ENCODE data around the gene PYHIN1. TPM values are rescaled to one million over a fixed set of nuclear protein-coding genes. Genes with fewer than 3 reads are reported as not detected.
A peak's percentile ranks its signal among the peaks of the same experiment; 100 is the strongest.
"Not testable (repeated sequence)": the region's sequence is repeated elsewhere in the genome, so short reads cannot be mapped to it uniquely, and the experiment has no call there.

Gene PYHIN1
- total RNA-seq, 2 experiments from 2014 or later: 12.2 to 13.1 TPM

DNA sequence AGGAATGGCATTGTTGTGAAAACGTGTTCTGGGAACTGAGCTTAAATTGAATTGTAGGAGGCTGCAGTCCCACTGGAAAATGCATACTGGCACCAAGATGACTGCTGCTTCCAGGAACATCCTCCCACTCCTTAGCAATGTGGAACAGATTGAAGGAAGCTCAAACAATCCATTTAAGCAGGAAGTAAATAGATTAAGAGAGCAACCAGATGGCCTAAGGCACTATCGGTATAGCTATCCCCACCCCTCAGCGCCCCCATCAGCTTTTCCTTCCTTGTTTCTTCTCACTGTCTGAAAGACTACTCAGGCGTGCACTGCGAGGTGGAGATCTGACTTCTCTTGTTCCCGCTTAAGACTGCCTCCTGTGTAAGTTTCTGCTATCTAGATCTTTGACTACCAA, 74.3 kb downstream of the PYHIN1 start:
- Mint-ChIP-seq H3K27ac (peak overlapping the region; percentile 71), H3K27me3 (no peaks in the 10 kb centered on the region), H3K36me3 (peaks cover 37% of the 10 kb centered on the region), H3K4me3 (no peak overlapping the region), H3K9me3 (no peaks in the 10 kb centered on the region), H3K4me1 (ENCODE audit: low read depth) (peaks cover 48% of the 10 kb centered on the region)
- CTCF ChIA-PET: interaction anchor here (0.8 kb wide), 1 partner anchor 71 kb away, joined by 4 read pairs; the partner anchor contains the start of gene AIM2
- intact Hi-C loops (cut with micrococcal nuclease): no loop called here
- DNase-seq: no peak
- POLR2A ChIA-PET: interaction anchor here (0.7 to 1.6 kb wide), 2 partner anchors 10 to 71 kb away, joined by 3 to 8 read pairs; partner anchors contain the start of gene AIM2

DNA sequence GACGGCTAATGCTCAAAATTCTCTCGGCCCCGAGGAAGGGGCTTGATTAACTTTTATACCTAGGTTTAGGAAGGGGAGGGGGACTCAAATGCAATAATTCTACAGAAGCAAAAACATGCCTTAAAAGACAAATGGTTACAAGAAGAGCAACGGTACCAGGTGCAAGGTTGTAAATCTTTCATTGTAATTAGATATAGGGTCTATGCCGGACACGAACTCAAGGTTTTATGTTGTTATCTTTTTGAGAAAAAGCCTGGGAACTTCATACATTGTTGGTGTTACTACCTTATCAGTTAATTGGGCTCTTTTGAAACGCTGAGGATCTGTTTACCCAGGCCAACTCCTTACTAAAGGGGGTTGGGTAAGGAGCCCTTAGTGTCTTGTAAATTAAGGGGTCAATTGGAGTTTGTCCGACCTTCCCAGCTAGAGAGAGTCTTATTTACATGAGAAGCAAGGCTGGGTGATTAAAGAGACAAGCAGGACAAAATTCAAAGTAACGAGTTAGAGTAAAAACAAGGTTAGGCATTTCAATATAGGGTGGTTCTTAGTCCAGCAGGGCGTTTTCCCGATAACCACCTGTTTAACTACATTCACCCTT, 75.0 kb downstream of the PYHIN1 start:
- intact Hi-C loops (cut with micrococcal nuclease); H3K4me3 Mint-ChIP-seq; H3K9me3 Mint-ChIP-seq; H3K27me3 Mint-ChIP-seq; DNase-seq: not testable (repeated sequence)
- H3K27ac Mint-ChIP-seq: peak overlapping the region; percentile 71
- ChIA-PET CTCF (interaction anchor here (0.8 kb wide), 1 partner anchor 70 kb away, joined by 4 read pairs; the partner anchor contains the start of gene AIM2), POLR2A (interaction anchor here (1.6 kb wide), 1 partner anchor 71 kb away, joined by 8 read pairs; the partner anchor contains the start of gene AIM2)
- H3K4me1 Mint-ChIP-seq (ENCODE audit: low read depth): peaks cover 46% of the 10 kb centered on the region
- peaks cover 41% of the 10 kb centered on the region for H3K36me3 Mint-ChIP-seq

DNA sequence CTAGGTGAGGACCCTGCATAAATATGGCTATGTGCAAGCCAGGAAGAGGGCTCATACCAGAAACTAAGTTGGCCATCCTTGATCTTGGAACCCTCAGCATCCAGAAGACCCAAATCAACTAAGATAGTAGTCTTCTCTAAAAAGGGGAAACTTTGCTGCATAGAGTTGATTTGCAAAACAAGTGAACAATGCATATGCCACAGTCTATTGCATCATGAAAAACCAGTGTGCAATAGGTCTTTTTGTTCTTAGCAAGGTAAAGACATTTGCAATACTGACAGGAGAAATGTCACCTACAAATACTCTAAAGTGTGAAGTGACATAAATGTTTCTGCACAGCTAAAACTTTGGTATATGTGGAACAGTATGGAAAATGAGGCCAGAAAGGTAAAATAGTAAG, 76.4 kb downstream of the PYHIN1 start:
- H3K4me3 Mint-ChIP-seq: peak overlapping the region; percentile 10
- POLR2A ChIA-PET: interaction anchor here (4.0 to 4.2 kb wide), 2 partner anchors 10 to 69 kb away, joined by 28 to 151 read pairs; partner anchors contain the start of gene AIM2
- CTCF ChIA-PET: interaction anchor here (1.4 to 3.4 kb wide), 4 partner anchors 9 to 81 kb away, joined by 5 to 19 read pairs (median 16); partner anchors contain the start of gene AIM2
- DNase-seq: no peak
- no peaks in the 10 kb centered on the region for H3K27me3 Mint-ChIP-seq
- intact Hi-C loops (cut with micrococcal nuclease): no loop called here
- peak overlapping the region; percentile 100 for H3K27ac Mint-ChIP-seq
- H3K9me3 Mint-ChIP-seq: no peaks in the 10 kb centered on the region
- H3K4me1 Mint-ChIP-seq (ENCODE audit: low read depth): peaks cover 51% of the 10 kb centered on the region
- peaks cover 53% of the 10 kb centered on the region for H3K36me3 Mint-ChIP-seq

DNA sequence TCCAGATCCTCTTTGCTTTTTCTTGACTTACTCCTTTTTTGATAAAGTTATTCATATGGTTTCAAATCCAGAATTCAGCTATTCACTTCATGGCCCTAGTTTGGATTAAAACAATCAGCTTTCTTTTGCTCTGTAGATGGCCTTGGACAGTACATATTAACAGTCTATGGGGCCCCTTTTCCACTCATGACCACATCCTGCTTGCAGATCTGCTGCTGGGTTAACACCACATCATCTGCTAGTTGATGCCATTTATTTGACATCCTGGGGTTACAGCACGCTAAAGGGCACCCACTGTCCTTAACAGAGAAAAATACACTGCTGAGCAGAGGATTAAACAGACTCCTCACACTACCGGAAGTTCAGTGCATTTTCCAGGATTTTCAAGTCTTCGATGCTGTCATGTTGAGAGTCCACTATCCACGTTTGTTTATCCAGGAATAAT, 77.4 kb downstream of the PYHIN1 start:
- ChIA-PET CTCF (interaction anchor here (1.0 to 3.4 kb wide), 6 partner anchors 10 to 214 kb away, joined by 4 to 19 read pairs (median 10); partner anchors contain the start of gene AIM2), POLR2A (interaction anchor here (0.5 to 4.2 kb wide), 14 partner anchors 9 to 132 kb away, joined by 3 to 151 read pairs (median 4); partner anchors contain the start of gene AIM2)
- peaks cover 63% of the 10 kb centered on the region for H3K36me3 Mint-ChIP-seq
- intact Hi-C loops (cut with micrococcal nuclease): loop anchor here (1.0 kb wide), 3 partner anchors 39 to 81 kb away; no protein-coding TSS in a partner anchor
- peaks cover 51% of the 10 kb centered on the region for H3K4me1 Mint-ChIP-seq (ENCODE audit: low read depth)
- H3K4me3 Mint-ChIP-seq: peak overlapping the region; percentile 90
- peak overlapping the region; percentile 100 for H3K27ac Mint-ChIP-seq
- no peaks in the 10 kb centered on the region for H3K27me3 Mint-ChIP-seq
- peak; percentile 85 for DNase-seq
- H3K9me3 Mint-ChIP-seq: no peaks in the 10 kb centered on the region

DNA sequence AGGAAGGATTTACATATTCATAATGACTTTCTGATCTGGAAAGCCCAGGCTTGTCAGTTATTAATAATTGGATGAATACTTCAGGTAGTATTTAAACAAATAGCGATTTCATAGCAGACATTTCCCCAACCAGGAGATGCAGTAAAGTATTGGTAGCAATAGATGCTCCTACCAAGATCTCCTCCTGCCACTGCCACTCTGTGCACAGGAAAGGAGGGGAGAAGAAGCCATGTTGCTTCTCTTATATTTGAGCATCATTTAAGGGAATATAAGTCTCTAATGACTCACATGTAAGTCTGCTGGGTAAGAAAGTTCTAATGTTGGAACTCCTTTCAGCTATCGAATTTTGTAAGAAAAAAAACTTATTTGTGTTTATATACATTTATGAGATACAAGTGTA, 77.9 kb downstream of the PYHIN1 start:
- Mint-ChIP-seq H3K4me1 (ENCODE audit: low read depth) (peaks cover 51% of the 10 kb centered on the region), H3K27me3 (no peaks in the 10 kb centered on the region), H3K36me3 (peaks cover 68% of the 10 kb centered on the region), H3K4me3 (peak overlapping the region; percentile 90), H3K9me3 (no peaks in the 10 kb centered on the region), H3K27ac (peak overlapping the region; percentile 100)
- ChIA-PET POLR2A (interaction anchor here (0.5 to 4.2 kb wide), 14 partner anchors 8 to 1253 kb away, joined by 3 to 151 read pairs (median 4); partner anchors contain the start of gene AIM2), CTCF (interaction anchor here (0.8 to 3.4 kb wide), 7 partner anchors 11 to 805 kb away, joined by 3 to 19 read pairs (median 5); partner anchors contain the start of gene AIM2)
- peak; percentile 33 for DNase-seq
- intact Hi-C loops (cut with micrococcal nuclease): loop anchor here (1.0 kb wide), 3 partner anchors 40 to 80 kb away; no protein-coding TSS in a partner anchor

DNA sequence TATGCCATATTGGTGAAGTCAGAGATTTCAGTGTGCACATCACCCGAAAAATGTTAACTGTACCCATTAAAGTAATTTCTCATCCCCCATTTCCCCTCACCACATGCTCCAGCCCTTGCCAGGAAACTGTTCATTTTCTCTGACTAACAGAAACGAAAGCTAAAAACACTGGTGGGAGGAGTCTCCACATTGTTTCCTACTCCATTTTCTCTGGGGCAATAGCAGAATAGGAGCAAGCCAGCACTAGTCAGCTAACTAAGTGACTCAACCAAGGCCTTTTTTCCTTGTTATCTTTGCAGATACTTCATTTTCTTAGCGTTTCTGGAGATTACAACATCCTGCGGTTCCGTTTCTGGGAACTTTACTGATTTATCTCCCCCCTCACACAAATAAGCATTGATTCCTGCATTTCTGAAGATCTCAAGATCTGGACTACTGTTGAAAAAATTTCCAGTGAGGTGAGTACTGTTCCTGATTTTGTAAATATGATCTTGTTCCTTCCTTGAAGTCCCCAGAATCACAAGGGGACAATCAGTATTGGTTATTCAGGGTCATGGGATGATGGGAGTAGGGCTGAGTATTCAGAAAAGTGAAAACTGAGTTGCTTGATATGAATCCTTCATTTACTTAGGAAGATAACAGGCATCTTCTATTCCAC, 78.5 kb downstream of the PYHIN1 start, which contains the start of gene IFI16:
Gene IFI16 (plus strand): TSS at position 204 of the 658 bp plus-strand sequence. CDS start 4,774 bp downstream, outside the sequence.
- Mint-ChIP-seq H3K27ac (peak within 1 kb of the TSS; percentile 100), H3K9me3 (no peaks in the 10 kb centered on the region), H3K4me1 (ENCODE audit: low read depth) (peaks cover 51% of the 10 kb centered on the region), H3K4me3 (peak within 1 kb of the TSS; percentile 90), H3K36me3 (peaks cover 74% of the 10 kb centered on the region), H3K27me3 (no peaks in the 10 kb centered on the region)
- POLR2A ChIA-PET: interaction anchor here (0.5 to 4.2 kb wide), 16 partner anchors 12 to 1699 kb away, joined by 3 to 151 read pairs (median 5); partner anchors contain the start of gene AIM2
- CTCF ChIA-PET: interaction anchor here (0.8 to 3.4 kb wide), 8 partner anchors 12 to 806 kb away, joined by 3 to 19 read pairs (median 4); partner anchors contain the start of gene AIM2
- peak; percentile 77 for DNase-seq
- intact Hi-C loops (cut with micrococcal nuclease): loop anchor here (1.0 to 5.0 kb wide), 6 partner anchors 41 to 1022 kb away; partner anchors contain the start of gene PIGM

DNA sequence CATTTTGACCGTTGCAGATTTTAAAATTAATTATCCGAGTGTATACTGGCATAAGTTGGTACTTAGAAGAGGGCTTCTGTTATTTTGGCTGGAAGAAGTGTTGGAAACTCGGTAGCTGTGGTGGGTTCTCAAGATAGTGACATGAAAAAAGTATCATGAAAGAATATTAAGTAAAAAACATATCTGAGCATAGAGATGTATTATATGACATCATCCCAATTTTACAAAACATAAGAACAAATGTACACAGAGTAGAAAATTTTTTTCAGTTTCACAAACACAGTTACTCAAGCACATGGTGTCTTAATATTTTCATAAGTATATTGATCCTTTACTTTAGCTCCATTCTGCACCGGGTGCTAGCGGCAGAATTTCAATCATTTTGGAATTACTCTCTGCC, 79.0 kb downstream of the PYHIN1 start:
- Mint-ChIP-seq H3K27me3 (no peaks in the 10 kb centered on the region), H3K4me3 (peak overlapping the region; percentile 90), H3K36me3 (peaks cover 77% of the 10 kb centered on the region), H3K27ac (peak overlapping the region; percentile 100), H3K9me3 (no peaks in the 10 kb centered on the region), H3K4me1 (ENCODE audit: low read depth) (peaks cover 49% of the 10 kb centered on the region)
- DNase-seq: no peak
- CTCF ChIA-PET: interaction anchor here (1.6 to 3.4 kb wide), 2 partner anchors 66 to 79 kb away, joined by 4 to 16 read pairs; partner anchors contain the start of gene AIM2
- intact Hi-C loops (cut with micrococcal nuclease): loop anchor here (1.0 to 5.0 kb wide), 3 partner anchors 77 to 1022 kb away; partner anchors contain the start of gene PIGM
- POLR2A ChIA-PET: interaction anchor here (0.7 to 4.2 kb wide), 10 partner anchors 13 to 1699 kb away, joined by 3 to 151 read pairs (median 7); partner anchors contain the start of gene AIM2

DNA sequence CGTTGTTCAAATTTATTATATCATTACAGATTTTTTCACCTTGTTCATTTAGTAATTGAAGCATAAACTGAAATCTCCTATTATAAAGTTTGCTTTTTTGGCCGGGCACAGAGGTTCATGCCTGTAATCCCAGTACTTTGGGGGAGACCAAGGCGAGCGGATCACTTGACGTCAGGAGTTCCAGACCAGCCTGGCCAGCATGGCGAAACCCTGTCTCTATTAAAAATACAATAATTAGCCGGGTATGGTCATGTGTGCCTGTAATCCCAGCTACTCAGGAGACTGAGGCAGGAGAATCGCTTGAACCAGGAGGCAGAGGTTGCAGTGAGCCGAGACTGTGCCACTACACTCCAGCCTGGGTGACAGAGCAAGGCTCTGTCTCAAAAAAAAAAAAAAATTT, 79.6 kb downstream of the PYHIN1 start:
- peak overlapping the region; percentile 100 for H3K27ac Mint-ChIP-seq
- intact Hi-C loops (cut with micrococcal nuclease): loop anchor here (5.0 kb wide), 2 partner anchors 911 to 1021 kb away; partner anchors contain the start of gene PIGM
- H3K4me1 Mint-ChIP-seq (ENCODE audit: low read depth): peaks cover 49% of the 10 kb centered on the region
- peaks cover 78% of the 10 kb centered on the region for H3K36me3 Mint-ChIP-seq
- peak overlapping the region; percentile 90 for H3K4me3 Mint-ChIP-seq
- ChIA-PET POLR2A (interaction anchor here (0.7 to 4.2 kb wide), 8 partner anchors 13 to 188 kb away, joined by 3 to 151 read pairs (median 13); partner anchors contain the start of gene AIM2), CTCF (interaction anchor here (1.6 to 3.4 kb wide), 2 partner anchors 65 to 78 kb away, joined by 4 to 16 read pairs; partner anchors contain the start of gene AIM2)
- H3K27me3 Mint-ChIP-seq, H3K9me3 Mint-ChIP-seq: not testable (repeated sequence)
- DNase-seq: peak; percentile 40

DNA sequence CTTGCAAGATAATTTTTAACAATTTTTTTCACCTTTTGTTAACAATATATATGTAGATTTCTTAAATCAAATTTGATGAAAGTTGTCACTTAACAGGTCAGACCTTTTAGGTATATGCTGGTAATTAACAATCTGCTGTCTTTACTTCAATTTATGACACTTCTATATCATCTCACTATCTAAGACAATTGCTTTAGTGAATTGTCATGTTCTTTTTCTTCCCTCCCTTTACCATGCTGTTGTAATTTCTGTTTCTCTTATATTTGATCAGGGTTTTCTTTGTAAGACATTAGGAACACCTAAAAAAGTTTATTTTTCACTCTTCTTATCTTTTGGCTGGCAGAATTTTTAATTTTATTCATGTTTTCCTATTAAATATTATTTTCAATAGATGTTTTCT, 80.4 kb downstream of the PYHIN1 start:
- CTCF ChIA-PET: interaction anchor here (1.6 kb wide), 1 partner anchor 78 kb away, joined by 4 read pairs; no protein-coding TSS in a partner anchor
- Mint-ChIP-seq H3K36me3 (peaks cover 81% of the 10 kb centered on the region), H3K4me1 (ENCODE audit: low read depth) (peaks cover 49% of the 10 kb centered on the region), H3K4me3 (peak overlapping the region; percentile 96), H3K9me3 (no peaks in the 10 kb centered on the region), H3K27me3 (no peaks in the 10 kb centered on the region), H3K27ac (peak overlapping the region; percentile 100)
- DNase-seq: no peak
- intact Hi-C loops (cut with micrococcal nuclease): loop anchor here (5.0 kb wide), 2 partner anchors 911 to 1021 kb away; partner anchors contain the start of gene PIGM
- POLR2A ChIA-PET: interaction anchor here (2.1 to 7.3 kb wide), 4 partner anchors 61 to 77 kb away, joined by 13 to 153 read pairs (median 84); partner anchors contain the start of gene AIM2

DNA sequence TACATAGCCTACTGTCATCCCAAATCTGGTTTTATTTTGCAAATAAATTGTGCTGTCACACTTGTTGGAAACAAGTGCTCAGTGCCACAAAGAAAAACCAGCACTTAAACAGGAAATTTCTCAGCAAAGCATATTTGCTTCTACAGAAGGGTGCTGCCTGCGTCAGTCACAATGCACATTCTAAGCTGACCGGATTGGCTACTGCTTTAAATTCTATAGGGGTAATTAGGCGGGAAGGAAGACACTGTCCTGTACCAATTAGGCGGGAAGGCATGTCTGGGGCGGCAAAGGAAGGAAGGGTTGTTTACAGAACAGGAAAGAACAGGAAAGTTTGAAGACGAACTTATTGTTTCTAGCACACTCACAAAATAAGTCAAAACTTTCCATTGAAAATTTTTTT, 81.1 kb downstream of the PYHIN1 start:
- Mint-ChIP-seq H3K36me3 (peaks cover 82% of the 10 kb centered on the region), H3K27me3 (no peaks in the 10 kb centered on the region), H3K27ac (peak overlapping the region; percentile 100), H3K9me3 (no peaks in the 10 kb centered on the region), H3K4me3 (peak overlapping the region; percentile 96), H3K4me1 (ENCODE audit: low read depth) (peaks cover 48% of the 10 kb centered on the region)
- intact Hi-C loops (cut with micrococcal nuclease): loop anchor here (5.0 kb wide), 2 partner anchors 910 to 1020 kb away; partner anchors contain the start of gene PIGM
- POLR2A ChIA-PET: interaction anchor here (0.9 to 7.3 kb wide), 8 partner anchors 14 to 182 kb away, joined by 3 to 153 read pairs (median 4); partner anchors contain the start of gene AIM2
- peak; percentile 81 for DNase-seq
- CTCF ChIA-PET: interaction anchor here (1.3 kb wide), 1 partner anchor 76 kb away, joined by 8 read pairs; no protein-coding TSS in a partner anchor
